Endothelial cell of umbilical vein (primary cell): ENCODE measurements around the gene RNASET2. TPM values are rescaled to one million over a fixed set of nuclear protein-coding genes. Genes with fewer than 3 reads are reported as not detected.

Source experiments
- BruUV-seq: library from RNA; stranded (reverse); fragments of 400-500 nt; replicated peaks from 2 replicates; lab custom pipeline; 2021; lab: Mats Ljungman, UMichigan
- CTCF ChIA-PET: fragments of 300-600, 350-600 bp; sonication (Branson Sonifier 250); formaldehyde crosslinking; loops from one replicate; lab custom pipeline; 2021; ENCODE audit warnings: antibody characterized with exemption, inconsistent platforms; lab: Charles Lee
- POLR2A ChIA-PET: fragments of 300-600, 350-600 bp; sonication (Branson Sonifier 250); formaldehyde crosslinking; loops from one replicate; lab custom pipeline; 2021; ENCODE audit warnings: antibody characterized with exemption, inconsistent platforms; lab: Charles Lee
- DNase-seq: peaks from one replicate; pipeline ENCODE4 v3.0.0-alpha.2; 2011; ENCODE audit warnings: low read depth, low spot score
- FAIRE-seq: peaks from 2 replicates; lab custom pipeline; 2011; peaks lifted over from hg19 to GRCh38; lab: Jason Lieb, UNC
- H2AFZ ChIP-seq: 2 replicates; pipeline ENCODE4 v1.6.0; 2012; ENCODE audit warnings: low read depth, low read length, control low read depth, inconsistent platforms
- H3K27ac ChIP-seq: 2 replicates; pipeline ENCODE4 v1.5.1; 2011; ENCODE audit warnings: low read depth, mild to moderate bottlenecking, control low read depth, low read length, moderate library complexity; ENCODE audit not compliant: insufficient read depth
- H3K27me3 ChIP-seq, 2 experiments: 2 replicates each; pipeline versions ENCODE4 v1.6.0 to v1.6.1; 2011; ENCODE audit warnings: low read length in 2 of 2, mixed read lengths in 1 of 2; ENCODE audit not compliant: control insufficient read depth in 2 of 2, insufficient read depth in 2 of 2
- H3K36me3 ChIP-seq, 2 experiments: 2 replicates in 1 of 2; 3 replicates in 1 of 2; pipeline ENCODE4 v1.5.1; 2011; ENCODE audit warnings: low read length in 2 of 2, mild to moderate bottlenecking in 1 of 2, moderate library complexity in 1 of 2; ENCODE audit not compliant: control insufficient read depth in 2 of 2, insufficient read depth in 2 of 2; ENCODE audit errors: extremely low read depth in 1 of 2
- H3K4me1 ChIP-seq: 3 replicates; pipeline ENCODE4 v1.5.1; 2011; ENCODE audit warnings: mild to moderate bottlenecking, low read length; ENCODE audit not compliant: control insufficient read depth, insufficient read depth; ENCODE audit errors: extremely low read depth
- H3K4me2 ChIP-seq: 2 replicates; pipeline ENCODE4 v1.6.1; 2011; ENCODE audit warnings: low read length, control low read depth, mixed read lengths; ENCODE audit not compliant: insufficient read depth
- H3K4me3 ChIP-seq, 3 experiments: fragments of 200-600 bp in 1 of 3; sonication (generic), shearing (Covaris generic) in 1 of 3; replicated peaks in 1 of 3; 2 replicates each; pipeline ENCODE4 v1.5.1; 2011 to 2016; ENCODE audit warnings: control low read depth in 3 of 3, low read length in 3 of 3, mild to moderate bottlenecking in 2 of 3, inconsistent platforms in 1 of 3, low read depth in 1 of 3, moderate library complexity in 1 of 3; ENCODE audit not compliant: insufficient read depth in 1 of 3
- H3K79me2 ChIP-seq: 2 replicates; pipeline ENCODE4 v1.6.0; 2012; ENCODE audit warnings: low read length, inconsistent platforms; ENCODE audit not compliant: control insufficient read depth, insufficient read depth
- H3K9ac ChIP-seq: replicated peaks from 2 replicates; pipeline ENCODE3; 2011; ENCODE audit warnings: low read length, control low read depth; ENCODE audit not compliant: insufficient read depth; ENCODE audit errors: extremely low read depth
- H3K9me1 ChIP-seq: replicated peaks from 3 replicates; pipeline ENCODE4 v1.6.0; 2011; ENCODE audit warnings: mild to moderate bottlenecking, low read length; ENCODE audit not compliant: control insufficient read depth, insufficient read depth; ENCODE audit errors: extremely low read depth
- H3K9me3 ChIP-seq: replicated peaks from 2 replicates; pipeline ENCODE4 v1.5.1; 2012; ENCODE audit warnings: low read length, inconsistent platforms; ENCODE audit not compliant: control insufficient read depth, insufficient read depth
- H4K20me1 ChIP-seq: replicated peaks from 2 replicates; pipeline ENCODE3; 2011; ENCODE audit warnings: mild to moderate bottlenecking, low read length; ENCODE audit not compliant: control insufficient read depth, insufficient read depth; ENCODE audit errors: extremely low read depth
- CTCF ChIP-seq, 2 donors: IDR thresholded peaks; 1 replicate in 1 of 2; 2 replicates in 1 of 2; pipeline ENCODE4 v1.5.1; 2011; ENCODE audit warnings: low read length in 2 of 2, mild to moderate bottlenecking in 2 of 2, moderate library complexity in 2 of 2, control low read depth in 1 of 2, inconsistent platforms in 1 of 2, low read depth in 1 of 2; ENCODE audit not compliant: insufficient read depth in 1 of 2; ENCODE audit errors: extremely low read depth in 1 of 2
- EZH2 ChIP-seq: IDR thresholded peaks from 2 replicates; pipeline ENCODE4 v1.6.1; 2012; ENCODE audit warnings: borderline replicate concordance, low read depth, mild to moderate bottlenecking, moderate library complexity, low read length, inconsistent platforms; ENCODE audit not compliant: severe bottlenecking
- FOS ChIP-seq: IDR thresholded peaks from 2 replicates; pipeline ENCODE4 v1.6.1; 2011; ENCODE audit warnings: mild to moderate bottlenecking, low read length, moderate library complexity, borderline replicate concordance; ENCODE audit not compliant: insufficient read depth
- GATA2 ChIP-seq: IDR thresholded peaks from 2 replicates; pipeline ENCODE4 v1.7.0; 2011; ENCODE audit warnings: low read depth, mild to moderate bottlenecking, moderate library complexity, mixed read lengths, low read length; ENCODE audit not compliant: insufficient read length, insufficient read depth
- JUN ChIP-seq: IDR thresholded peaks from 2 replicates; pipeline ENCODE4 v1.6.1; 2011; ENCODE audit warnings: borderline replicate concordance, low read depth; ENCODE audit not compliant: insufficient read length, insufficient read depth
- MAX ChIP-seq: IDR thresholded peaks from 2 replicates; pipeline ENCODE4 v1.6.1; 2011; ENCODE audit not compliant: insufficient read depth, insufficient read length
- MYC ChIP-seq: IDR thresholded peaks from one replicate; pipeline ENCODE4 v1.6.1; 2011; ENCODE audit warnings: mild to moderate bottlenecking, low read depth, low read length
- POLR2A ChIP-seq: IDR thresholded peaks from 2 replicates; pipeline ENCODE4 v1.6.1; 2012; ENCODE audit warnings: low read depth, mild to moderate bottlenecking, control low read depth, low read length
- POLR2AphosphoS5 ChIP-seq: IDR thresholded peaks from 2 replicates; pipeline ENCODE4 v1.6.1; 2012; ENCODE audit warnings: low read depth, mild to moderate bottlenecking, control low read depth, low read length, moderate library complexity; ENCODE audit not compliant: insufficient read depth
- dilution Hi-C: fragments of 300-500 bp; cut with MboI; formaldehyde crosslinking; loops from one replicate; pipeline ENCODE4 v1.15.0; 2019; ENCODE audit warnings: low sequenced_read_pairs; ENCODE audit not compliant: extremely low pct_ligation_motif_present
- intact Hi-C: fragments of 100-400 bp; cut with micrococcal nuclease; formaldehyde crosslinking; loops from one replicate; pipeline ENCODE4 v1.10.0; 2022
- polyA plus RNA-seq, 4 experiments: library from polyadenylated mRNA; depleted of rRNA in 3 of 4; stranded (reverse) in 3 of 4; unstranded in 1 of 4; fragments of >200 nt; gene quantifications; 2 replicates each; pipeline versions ENCODE4 v1.2.1 to v1.2.3, GENCODE V29; 2011 to 2012; ENCODE audit warnings: missing spikeins in 1 of 4
- total RNA-seq: library from RNA; stranded (reverse); gene quantifications from 2 replicates; pipeline ENCODE4 v1.2.3, GENCODE V29; 2021

RNASET2 gene
- total and polyA plus RNA-seq, 2 donors (not counting 3 experiments of a cell fraction or from before 2014, with no cell fraction given): 10.7 to 11.4 TPM

- Histone ChIP-seq H3K27me3 (no peaks in the 10 kb centered on the region), H3K27ac (no peak overlapping the region), H3K4me3 (no peak overlapping the region), H2AFZ (no peak overlapping the region), H3K79me2 (no peaks in the 10 kb centered on the region), H3K9ac (no peak overlapping the region), H3K9me3 (no peaks in the 10 kb centered on the region), H3K4me1 (peaks cover 21% of the 10 kb centered on the region), H4K20me1 (no peaks in the 10 kb centered on the region), H3K36me3 (no peaks in the 10 kb centered on the region), H3K9me1 (no peaks in the 10 kb centered on the region), H3K4me2 (no peak overlapping the region)
- POLR2A ChIA-PET: no interaction called here
- BruUV-seq: no TSS peak
- no peak for TF ChIP-seq EZH2
- no peak for TF ChIP-seq JUN
- no peak for TF ChIP-seq FOS
- no peak for TF ChIP-seq GATA2
- TF ChIP-seq POLR2AphosphoS5: no peak
- TF ChIP-seq MYC: no peak
- no peak for TF ChIP-seq CTCF (IDR thresholded peaks at IDR 0.05; ENCODE audit: extremely low read depth in 1 of 2, insufficient read depth in 1 of 2, low read depth in 1 of 2, low read length in 2 of 2)
- TF ChIP-seq POLR2A: no peak
- no peak for TF ChIP-seq MAX
- dilution Hi-C loops (no loop called here), intact Hi-C loops (loop anchor here (10.0 kb wide), 2 partner anchors 553 to 683 kb away; no protein-coding TSS in a partner anchor)
- FAIRE-seq: no peak
- no peak for DNase-seq
- CTCF ChIA-PET: no interaction called here
These were observed 1.4 kb upstream of the RNASET2 start for GRCh38 chr6:166957805-166958076.
